NOMO-1 treated with DMSO at 0.1 percent for 48 hours (cell line): ENCODE measurements around the gene TAGLN.
A peak's percentile ranks its signal among the peaks of the same experiment; 100 is the strongest.

Source experiments
- DNase-seq: peaks from one replicate; lab custom pipeline; 2025; ENCODE audit not compliant: unreplicated experiment; lab: John Stamatoyannopoulos, UW

The TAGLN gene

GRCh38 chr11:117199053-117199915 lies at the start of gene TAGLN:
Gene TAGLN (plus strand): TSS chr11:117199370. CDS start chr11:117203014, 3,644 bp downstream.
- DNase-seq, result no peak

GRCh38 chr11:117152066-117152465 lies 47.1 kb upstream of the TAGLN start:
- DNase-seq, result no peak

- DNase-seq, result no peak
Observed at GRCh38 chr11:117154468-117154867, 44.7 kb upstream of the TAGLN start.

- DNase-seq, result no peak
Observed at GRCh38 chr11:117157507-117157906, 41.7 kb upstream of the TAGLN start.

- no peak for DNase-seq
Observed at GRCh38 chr11:117159892-117160291, 39.3 kb upstream of the TAGLN start.

GRCh38 chr11:117160826-117161225 lies 38.3 kb upstream of the TAGLN start:
- no peak for DNase-seq

- DNase-seq, result no peak
Observed at GRCh38 chr11:117166491-117166890, 32.7 kb upstream of the TAGLN start.

- no peak for DNase-seq
Observed at GRCh38 chr11:117169736-117170135, 29.4 kb upstream of the TAGLN start.

GRCh38 chr11:117170210-117170609 lies 29.0 kb upstream of the TAGLN start:
- no peak for DNase-seq

- no peak for DNase-seq
Observed at GRCh38 chr11:117171007-117171403, 28.2 kb upstream of the TAGLN start.

GRCh38 chr11:117171404-117172061 lies 27.6 kb upstream of the TAGLN start:
- DNase-seq, result no peak

GRCh38 chr11:117172724-117173421 lies 26.3 kb upstream of the TAGLN start:
- no peak for DNase-seq

GRCh38 chr11:117175104-117175503 lies 24.1 kb upstream of the TAGLN start:
- DNase-seq, result no peak

GRCh38 chr11:117175781-117176180 lies 23.4 kb upstream of the TAGLN start:
- no peak for DNase-seq

- DNase-seq, result no peak
Observed at GRCh38 chr11:117176186-117176585, 23.0 kb upstream of the TAGLN start.

GRCh38 chr11:117177534-117178209 lies 21.5 kb upstream of the TAGLN start:
- DNase-seq, result no peak

- peak; percentile 89 for DNase-seq
Observed at GRCh38 chr11:117178210-117179034, 20.7 kb upstream of the TAGLN start, which contains the start of gene SIDT2. Gene SIDT2 (plus strand): TSS chr11:117178743. CDS start chr11:117179264, 521 bp downstream.

GRCh38 chr11:117179048-117179999 lies 19.8 kb upstream of the TAGLN start:
- peak; percentile 21 for DNase-seq

- no peak for DNase-seq
Observed at GRCh38 chr11:117180020-117180419, 19.1 kb upstream of the TAGLN start.
